Kidney epithelial cell (primary cell): Measurements from ENCODE around the gene KRTAP10-9. TPM values are rescaled to one million over a fixed set of nuclear protein-coding genes. Genes with fewer than 3 reads are reported as not detected.
"Not testable (repeated sequence)": the region's sequence is repeated elsewhere in the genome, so short reads cannot be mapped to it uniquely, and the experiment has no call there.

Experiments used
- DNase-seq: peaks from one replicate; pipeline ENCODE4 v3.0.0-alpha.2; 2010; ENCODE audit warnings: low read depth
- H3K27me3 ChIP-seq: 2 replicates; pipeline ENCODE4 v1.6.0; 2011; ENCODE audit warnings: low read length; ENCODE audit not compliant: control insufficient read depth, insufficient read depth
- H3K36me3 ChIP-seq: 2 replicates; pipeline ENCODE4 v1.5.1; 2011; ENCODE audit warnings: low read length; ENCODE audit not compliant: control insufficient read depth, insufficient read depth
- H3K4me3 ChIP-seq: 2 replicates; pipeline ENCODE4 v1.5.1; 2011; ENCODE audit warnings: low read depth, mild to moderate bottlenecking, control low read depth, low read length
- CTCF ChIP-seq: IDR thresholded peaks from 2 replicates; pipeline ENCODE4 v1.5.1; 2011; ENCODE audit warnings: mild to moderate bottlenecking, moderate library complexity, low read length, control low read depth, inconsistent platforms; ENCODE audit not compliant: insufficient read depth, poor library complexity, severe bottlenecking
- total RNA-seq: library from RNA; depleted of rRNA; stranded (reverse); fragments of >200 nt; gene quantifications from 2 replicates; pipeline ENCODE4 v1.2.3, GENCODE V29; 2015

Gene KRTAP10-9
- total RNA-seq, 1 donor from 2014 or later = not detected

- H3K4me3 ChIP-seq = no peak overlapping the region
- no peaks in the 10 kb centered on the region for H3K36me3 ChIP-seq
- no peak for TF ChIP-seq CTCF
- peaks cover 6% of the 10 kb centered on the region for H3K27me3 ChIP-seq
- DNase-seq = no peak
Measured at GRCh38 chr21:44618909-44619308, 8.0 kb upstream of the KRTAP10-9 start.

- H3K4me3 ChIP-seq = no peak overlapping the region
- DNase-seq = no peak
- TF ChIP-seq CTCF = no peak
- peaks cover 6% of the 10 kb centered on the region for H3K27me3 ChIP-seq
- no peaks in the 10 kb centered on the region for H3K36me3 ChIP-seq
Measured at GRCh38 chr21:44619886-44620285, 7.0 kb upstream of the KRTAP10-9 start.

- Histone ChIP-seq H3K4me3 (no peak overlapping the region), H3K27me3 (no peaks in the 10 kb centered on the region), H3K36me3 (no peaks in the 10 kb centered on the region)
- DNase-seq = no peak
- TF ChIP-seq CTCF = no peak
Measured at GRCh38 chr21:44623575-44623974, 3.3 kb upstream of the KRTAP10-9 start.

GRCh38 chr21:44625756-44626155, 1.1 kb upstream of the KRTAP10-9 start:
- TF ChIP-seq CTCF = no peak
- no peak for DNase-seq
- Histone ChIP-seq H3K4me3 (no peak overlapping the region), H3K27me3 (no peaks in the 10 kb centered on the region), H3K36me3 (no peaks in the 10 kb centered on the region)

GRCh38 chr21:44626262-44626661, 631 bp upstream of the KRTAP10-9 start:
- TF ChIP-seq CTCF = no peak
- no peak for DNase-seq
- no peaks in the 10 kb centered on the region for H3K36me3 ChIP-seq
- no peaks in the 10 kb centered on the region for H3K27me3 ChIP-seq
- H3K4me3 ChIP-seq = no peak overlapping the region

GRCh38 chr21:44627181-44627822, 409 bp downstream of the KRTAP10-9 start:
- H3K4me3 ChIP-seq, H3K36me3 ChIP-seq, H3K27me3 ChIP-seq, DNase-seq: not testable (repeated sequence)

GRCh38 chr21:44627831-44628233, 939 bp downstream of the KRTAP10-9 start:
- H3K36me3 ChIP-seq, H3K4me3 ChIP-seq, DNase-seq, H3K27me3 ChIP-seq: not testable (repeated sequence)
